Measurements from ENCODE around the gene RANBP3.
"Not testable (repeated sequence)": the region's sequence is repeated elsewhere in the genome, so short reads cannot be mapped to it uniquely, and the experiment has no call there.

The RANBP3 gene

GRCh38 chr19:6007866-6008265 lies 29.9 kb upstream of the RANBP3 start:
- no peak for DNase-seq (ENCODE audit: low read depth, low spot score)

- DNase-seq (ENCODE audit: low read depth, low spot score) = no peak
Measured at GRCh38 chr19:6006896-6007295, 29.0 kb upstream of the RANBP3 start.

- not testable (repeated sequence) for DNase-seq (ENCODE audit: low read depth, low spot score)
Measured at GRCh38 chr19:6006070-6006446, 28.1 kb upstream of the RANBP3 start.

- no peak for DNase-seq (ENCODE audit: low read depth, low spot score)
Measured at GRCh38 chr19:6005321-6006069, 27.6 kb upstream of the RANBP3 start.

GRCh38 chr19:6003976-6004375 lies 26.0 kb upstream of the RANBP3 start:
- no peak for DNase-seq (ENCODE audit: low read depth, low spot score)

GRCh38 chr19:6002591-6002990 lies 24.7 kb upstream of the RANBP3 start:
- DNase-seq (ENCODE audit: low read depth, low spot score) = no peak

GRCh38 chr19:6000228-6000847 lies 22.4 kb upstream of the RANBP3 start:
- no peak for DNase-seq (ENCODE audit: low read depth, low spot score)

- DNase-seq (ENCODE audit: low read depth, low spot score) = no peak
Measured at GRCh38 chr19:5999693-6000092, 21.8 kb upstream of the RANBP3 start.

GRCh38 chr19:5997371-5997770 lies 19.4 kb upstream of the RANBP3 start:
- DNase-seq (ENCODE audit: low read depth, low spot score) = no peak

- DNase-seq (ENCODE audit: low read depth, low spot score) = no peak
Measured at GRCh38 chr19:5996623-5997320, 18.8 kb upstream of the RANBP3 start.

GRCh38 chr19:5996102-5996501 lies 18.2 kb upstream of the RANBP3 start:
- DNase-seq (ENCODE audit: low read depth, low spot score) = no peak

- no peak for DNase-seq (ENCODE audit: low read depth, low spot score)
Measured at GRCh38 chr19:5995606-5996005, 17.7 kb upstream of the RANBP3 start.

GRCh38 chr19:5994405-5995165 lies 16.6 kb upstream of the RANBP3 start:
- DNase-seq (ENCODE audit: low read depth, low spot score) = no peak

GRCh38 chr19:5993648-5994358 lies 15.9 kb upstream of the RANBP3 start:
- DNase-seq (ENCODE audit: low read depth, low spot score) = no peak

- DNase-seq (ENCODE audit: low read depth, low spot score) = no peak
Measured at GRCh38 chr19:5993201-5993600, 15.3 kb upstream of the RANBP3 start.

GRCh38 chr19:5992756-5993155 lies 14.8 kb upstream of the RANBP3 start:
- DNase-seq (ENCODE audit: low read depth, low spot score) = no peak

- no peak for DNase-seq (ENCODE audit: low read depth, low spot score)
Measured at GRCh38 chr19:5991244-5991838, 13.4 kb upstream of the RANBP3 start.

- DNase-seq (ENCODE audit: low read depth, low spot score) = no peak
Measured at GRCh38 chr19:5990289-5990797, 12.4 kb upstream of the RANBP3 start.

GRCh38 chr19:5989388-5990074 lies 11.6 kb upstream of the RANBP3 start:
- DNase-seq (ENCODE audit: low read depth, low spot score) = no peak

Measured in astrocyte of the hippocampus (primary cell).